Measurements from ENCODE around the gene SLC9A3. TPM values are rescaled to one million over a fixed set of nuclear protein-coding genes. Genes with fewer than 3 reads are reported as not detected.
"Not testable (repeated sequence)": the region's sequence is repeated elsewhere in the genome, so short reads cannot be mapped to it uniquely, and the experiment has no call there.

Gene SLC9A3
- total RNA-seq, 1 donor from 2014 or later, result 0.79 TPM

DNA sequence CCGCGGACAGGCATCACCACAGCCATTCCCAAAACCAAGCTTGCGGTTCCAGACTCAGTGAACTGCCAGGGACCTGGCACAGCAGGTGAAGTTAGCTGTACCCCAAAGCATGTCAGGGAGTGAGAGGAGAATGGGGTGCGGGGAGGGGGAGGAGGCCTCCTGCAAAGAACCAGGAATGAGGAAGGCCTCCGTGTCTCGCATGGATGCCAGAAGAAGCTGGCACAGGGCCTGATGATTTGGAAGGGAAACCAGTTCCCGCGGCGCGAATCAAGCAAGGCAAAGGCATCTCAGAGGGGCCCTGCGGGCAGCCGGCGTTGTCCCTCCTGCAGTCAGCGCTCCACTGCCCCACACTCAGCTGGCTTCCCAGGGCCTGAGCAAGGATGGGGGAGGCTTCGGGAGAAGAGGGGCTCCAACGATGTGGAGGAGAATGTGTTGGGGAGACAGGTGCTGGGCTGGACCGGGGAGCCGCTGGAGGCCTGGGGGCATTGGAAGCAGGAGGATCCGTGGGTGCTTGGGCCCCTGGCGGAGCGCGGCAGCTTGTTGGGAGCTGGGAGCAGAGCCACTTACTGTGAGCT is 14.6 kb downstream of the SLC9A3 start:
- DNase-seq (ENCODE audit: low read depth in 2 of 2), result no peak

- DNase-seq (ENCODE audit: low read depth in 2 of 2), result not testable (repeated sequence)
Measured at GRCh38 chr5:507986-508575, 16.2 kb downstream of the SLC9A3 start.

- DNase-seq (ENCODE audit: low read depth in 2 of 2), result no peak
Measured at GRCh38 chr5:505951-506525, 18.2 kb downstream of the SLC9A3 start.

- no peak for DNase-seq (ENCODE audit: low read depth in 2 of 2)
Measured at GRCh38 chr5:504326-505154, 19.7 kb downstream of the SLC9A3 start.

- DNase-seq (ENCODE audit: low read depth in 2 of 2), result peak in 1 of 2 donors; percentile 29
Measured at GRCh38 chr5:502325-503079, 21.7 kb downstream of the SLC9A3 start.

GRCh38 chr5:501831-502184 is 22.4 kb downstream of the SLC9A3 start:
- peak; percentile 14 to 73 for DNase-seq (ENCODE audit: low read depth in 2 of 2)

GRCh38 chr5:501105-501830 is 23.0 kb downstream of the SLC9A3 start:
- DNase-seq (ENCODE audit: low read depth in 2 of 2), result peak in 1 of 2 donors; percentile 37

- DNase-seq (ENCODE audit: low read depth in 2 of 2), result no peak
Measured at GRCh38 chr5:500491-500890, 23.8 kb downstream of the SLC9A3 start.

DNA sequence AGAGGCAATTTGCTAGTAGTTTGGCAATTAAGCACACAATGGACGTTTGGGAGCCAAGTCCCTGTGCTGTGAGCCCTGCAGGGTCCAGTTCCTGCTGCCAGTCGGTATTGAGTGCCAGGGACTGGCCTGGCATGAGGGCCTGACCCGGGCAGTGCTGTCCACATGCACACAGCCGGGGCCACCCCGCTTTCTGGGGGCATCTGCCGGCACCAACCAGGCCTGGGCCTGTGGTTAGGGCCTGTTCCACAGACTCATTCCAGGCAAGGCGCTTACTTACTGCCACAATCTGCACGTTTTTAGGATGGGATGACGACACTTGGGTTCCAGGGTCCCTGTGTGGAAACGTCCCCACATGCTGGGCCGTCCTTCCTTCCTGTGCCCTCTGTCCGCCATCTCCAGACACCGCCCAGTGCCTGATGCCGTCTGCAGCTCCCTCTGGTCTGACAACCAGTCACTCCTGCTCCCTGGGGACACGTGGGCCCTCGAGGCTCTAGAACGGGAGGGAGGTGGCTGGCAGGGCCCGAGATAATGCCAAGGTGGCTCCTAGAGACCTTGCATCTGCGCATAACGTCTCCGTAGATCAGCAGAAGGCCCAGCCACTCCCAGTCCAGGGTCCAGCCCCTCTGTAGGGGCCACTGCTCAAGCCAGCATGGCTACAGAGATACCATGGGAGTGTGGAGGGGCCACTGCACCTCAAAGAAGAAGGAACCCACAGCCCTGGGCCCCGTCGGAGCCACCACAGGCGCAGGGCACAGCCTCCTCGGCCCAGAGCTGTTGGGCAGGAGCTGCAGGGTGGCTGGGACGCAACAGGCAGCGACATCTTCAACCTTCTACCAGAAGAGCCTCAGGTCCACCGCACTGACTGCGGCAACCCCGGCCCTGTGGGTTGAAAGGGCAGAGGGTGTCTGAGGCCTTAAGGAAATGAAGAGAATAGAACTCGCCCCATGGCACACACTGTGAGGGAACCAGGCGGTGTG is 24.7 kb downstream of the SLC9A3 start:
- DNase-seq (ENCODE audit: low read depth in 2 of 2), result no peak

DNA sequence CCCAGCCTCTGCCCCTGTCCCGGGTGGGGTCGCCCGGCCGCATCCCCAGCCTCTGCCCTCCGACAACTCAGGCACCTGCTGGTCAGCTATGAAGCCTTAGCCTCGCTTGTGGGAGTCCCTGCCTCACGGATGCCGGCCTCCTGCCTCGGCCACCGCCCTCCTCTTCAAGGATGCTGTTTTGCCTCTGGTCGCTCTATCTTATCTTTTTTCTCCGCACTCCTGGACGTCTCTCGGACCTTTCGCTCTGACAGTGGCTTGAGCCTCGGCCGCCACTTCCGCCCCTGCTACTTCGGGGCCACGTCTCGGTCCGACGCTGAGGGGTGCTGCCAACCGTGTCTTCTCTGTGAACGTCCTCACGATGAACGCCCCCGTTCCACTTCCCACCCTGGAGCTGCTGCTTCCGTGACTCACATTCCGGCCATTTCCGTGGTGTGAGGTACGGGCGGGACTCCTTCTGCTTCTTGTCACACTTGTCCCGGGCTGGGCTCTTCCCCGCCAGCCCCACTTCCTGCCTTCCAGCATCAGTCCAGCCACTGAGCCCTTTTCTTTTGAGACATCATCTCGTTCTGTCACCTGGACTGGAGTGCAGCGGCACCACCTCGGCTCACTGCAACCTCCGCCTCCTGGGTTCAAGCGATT is 26.3 kb downstream of the SLC9A3 start:
- DNase-seq (ENCODE audit: low read depth in 2 of 2), result no peak

DNA sequence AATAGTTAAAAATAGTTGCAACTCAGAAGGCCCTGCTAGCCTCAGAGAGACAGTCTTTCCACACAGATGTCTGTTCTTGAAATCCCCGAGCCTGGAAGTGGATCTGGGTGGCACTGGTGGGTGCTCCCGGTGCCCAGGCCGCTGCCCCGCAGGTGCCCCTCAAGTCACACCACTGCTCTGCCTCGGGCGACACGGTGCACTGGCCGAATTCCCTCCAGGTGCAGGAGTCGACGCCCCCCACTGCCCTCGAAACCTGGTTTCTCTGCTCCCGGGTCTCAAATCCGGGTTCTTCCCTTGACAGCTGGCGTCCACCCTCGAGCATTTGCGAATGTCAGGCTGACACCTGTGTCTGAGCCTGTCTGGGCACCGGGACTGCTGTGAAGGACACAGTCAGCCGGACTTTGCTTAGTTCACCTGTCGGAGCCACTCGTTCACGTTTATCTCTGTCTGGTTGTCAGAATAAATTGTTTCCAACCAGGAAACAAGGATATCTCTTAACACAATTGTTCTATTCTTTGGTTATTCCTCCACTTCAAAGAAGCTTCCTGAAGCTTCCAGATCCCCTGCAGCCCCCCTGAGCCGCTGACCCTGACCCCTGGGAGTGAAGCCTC is 27.1 kb downstream of the SLC9A3 start:
- no peak for DNase-seq (ENCODE audit: low read depth in 2 of 2)

- DNase-seq (ENCODE audit: low read depth in 2 of 2), result no peak
Measured at GRCh38 chr5:496028-496427, 28.2 kb downstream of the SLC9A3 start.

DNA sequence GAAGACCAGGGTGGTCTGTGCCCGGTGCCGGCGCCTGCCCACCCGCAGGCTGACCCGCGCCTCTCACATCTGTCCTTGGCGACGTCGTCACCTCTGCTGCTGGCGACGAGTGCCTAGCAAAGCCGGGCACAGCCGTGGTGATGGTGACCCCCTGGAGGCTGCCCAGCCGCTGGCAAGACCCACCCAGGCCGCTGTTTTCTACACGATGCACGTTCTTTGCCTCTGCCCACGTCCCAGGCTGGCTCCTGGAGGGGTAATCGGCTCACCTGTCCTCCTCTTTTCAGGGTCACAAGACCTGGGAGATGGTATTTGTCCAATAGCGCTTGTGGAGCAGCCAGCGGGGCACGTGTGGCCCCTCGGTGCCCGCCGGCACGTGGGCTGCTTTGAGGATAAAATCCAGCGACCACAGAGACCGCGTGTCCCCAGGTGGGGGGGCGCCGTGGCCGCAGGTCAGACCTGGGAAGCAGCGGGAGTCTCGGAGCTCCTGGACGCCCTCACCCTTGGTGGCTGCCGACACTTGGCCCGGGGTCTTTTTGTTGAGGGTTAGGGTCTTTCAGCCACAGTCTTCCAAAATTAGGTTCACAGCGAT is 29.5 kb downstream of the SLC9A3 start:
- DNase-seq (ENCODE audit: low read depth in 2 of 2), result no peak

- DNase-seq (ENCODE audit: low read depth in 2 of 2), result no peak
Measured at GRCh38 chr5:493758-494157, 30.5 kb downstream of the SLC9A3 start.

DNA sequence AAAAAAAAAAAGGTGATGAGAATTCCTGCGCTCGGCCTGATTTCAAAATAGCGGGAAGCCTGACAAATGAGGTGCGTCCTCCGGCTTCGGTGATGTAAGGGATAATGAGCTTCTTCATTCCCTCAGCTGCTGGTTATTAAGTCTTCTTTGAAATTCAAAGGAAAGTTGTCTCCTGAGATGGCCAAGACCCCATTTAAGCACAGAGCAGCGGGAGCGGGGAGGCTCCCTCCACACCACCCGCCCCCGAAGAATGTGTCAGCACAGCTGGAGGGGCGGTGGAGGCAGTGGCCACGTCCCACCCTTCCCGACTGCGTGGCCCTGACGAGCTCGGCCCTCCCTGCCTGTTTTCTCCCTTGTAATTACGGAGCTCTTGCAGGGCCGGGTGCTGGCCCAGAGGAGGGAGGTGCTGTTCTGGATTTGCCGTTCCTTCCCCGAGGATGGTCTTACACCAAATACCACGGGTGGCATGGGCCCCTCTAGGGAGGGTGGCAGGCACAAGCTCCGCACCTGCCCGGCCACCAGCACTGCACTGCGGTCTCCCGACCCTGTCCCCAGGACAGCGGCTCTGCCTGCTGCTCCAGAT is 31.0 kb downstream of the SLC9A3 start:
- no peak for DNase-seq (ENCODE audit: low read depth in 2 of 2)

DNA sequence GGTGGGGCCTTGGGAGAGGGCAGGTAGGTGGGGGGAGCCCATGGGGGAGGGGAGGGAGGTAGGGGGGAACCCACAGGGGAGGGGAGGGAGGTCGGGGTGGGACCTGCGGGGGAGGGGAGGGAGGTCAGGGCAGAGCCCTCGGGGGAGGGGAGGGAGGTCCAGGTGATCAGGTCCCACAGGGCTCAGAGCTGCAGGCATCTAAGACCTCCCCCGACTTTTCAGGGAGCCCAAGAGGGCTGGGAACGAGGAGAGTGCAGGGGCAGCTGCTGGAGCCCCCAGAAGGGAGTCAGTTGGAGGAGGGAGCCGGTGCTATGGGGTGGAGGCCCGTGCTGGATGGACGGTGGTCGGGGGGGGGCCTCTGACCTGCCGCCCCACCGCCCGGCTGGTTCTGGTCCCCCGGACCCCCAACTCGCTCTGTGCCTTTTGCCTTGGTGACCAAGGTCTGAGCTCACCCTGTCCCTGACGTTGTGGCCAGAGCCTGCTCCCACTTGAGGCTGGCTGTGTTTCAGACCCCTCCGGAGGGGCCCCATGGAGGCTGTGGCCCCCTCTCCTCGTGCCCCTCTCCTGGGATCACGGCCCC is 31.8 kb downstream of the SLC9A3 start:
- DNase-seq (ENCODE audit: low read depth in 2 of 2), result no peak

GRCh38 chr5:491856-492155 is 32.4 kb downstream of the SLC9A3 start:
- no peak for DNase-seq (ENCODE audit: low read depth in 2 of 2)
